NCI-H82 treated with DMSO at 0.1 percent for 48 hours (cell line): ENCODE results near the gene ABCA5.

ENCODE experiments used
- DNase-seq: peaks from one replicate; lab custom pipeline; 2025; ENCODE audit not compliant: unreplicated experiment; lab: John Stamatoyannopoulos, UW

The ABCA5 gene

DNA sequence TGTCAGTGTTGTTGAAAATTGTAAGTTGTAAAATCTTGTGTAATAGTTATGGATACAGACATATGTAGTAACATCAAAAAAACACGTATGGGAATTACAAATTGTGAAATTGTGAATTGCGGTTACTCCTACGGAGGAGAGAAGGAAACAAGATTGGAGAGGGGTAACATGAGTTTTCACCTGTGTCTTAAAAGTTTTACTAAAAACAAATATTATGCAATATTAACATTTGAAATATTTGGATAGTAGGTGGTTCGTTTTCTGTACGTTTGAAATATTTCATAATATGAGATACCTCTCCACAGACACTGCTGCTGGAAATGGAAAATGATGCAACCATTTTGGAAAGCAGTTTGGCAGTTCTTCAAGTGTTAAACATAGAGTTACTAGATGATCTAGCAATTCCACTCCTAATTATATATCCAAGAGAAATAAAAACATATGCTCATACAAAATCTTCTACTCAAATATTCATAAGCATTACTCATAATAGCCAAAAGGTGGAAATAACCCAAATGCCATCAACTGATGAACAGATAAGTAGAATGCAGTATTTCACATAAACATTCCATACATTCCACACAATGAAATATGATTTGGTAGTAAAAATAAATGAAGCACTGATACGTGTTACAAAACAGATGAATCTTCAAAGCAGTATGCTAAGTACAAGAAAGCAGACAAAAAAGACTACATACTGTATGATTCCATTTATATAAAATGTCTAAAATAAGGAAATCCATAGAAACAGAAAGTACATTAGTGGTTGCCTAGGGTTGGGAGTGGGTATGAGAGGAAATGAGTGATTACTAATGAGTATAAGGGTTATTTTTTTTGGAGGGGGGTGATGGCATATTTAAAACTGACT lies 57.6 kb downstream of the ABCA5 start:
- DNase-seq: no peak

DNA sequence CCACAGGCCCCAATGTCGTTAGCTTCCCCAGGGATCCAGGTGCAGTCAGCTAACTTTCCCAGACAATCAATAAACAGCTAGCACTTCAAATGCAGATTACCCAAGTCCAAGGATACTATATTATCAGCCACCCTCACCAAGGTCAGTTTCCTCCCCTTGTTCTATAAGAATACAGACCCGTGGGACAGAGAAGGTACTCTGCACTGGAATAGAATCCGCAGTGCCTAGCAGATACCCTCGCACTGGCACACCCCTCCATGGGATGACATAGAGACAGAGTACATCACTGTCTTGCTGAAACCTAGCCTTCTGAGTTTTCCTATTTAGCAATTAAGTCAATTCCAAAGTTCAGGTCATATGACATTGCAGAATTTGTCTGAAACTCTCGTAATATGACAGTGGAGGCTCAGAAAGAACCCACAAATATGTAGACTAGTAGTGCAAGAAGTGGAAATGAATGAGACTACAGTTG lies 58.4 kb downstream of the ABCA5 start:
- no peak for DNase-seq

DNA sequence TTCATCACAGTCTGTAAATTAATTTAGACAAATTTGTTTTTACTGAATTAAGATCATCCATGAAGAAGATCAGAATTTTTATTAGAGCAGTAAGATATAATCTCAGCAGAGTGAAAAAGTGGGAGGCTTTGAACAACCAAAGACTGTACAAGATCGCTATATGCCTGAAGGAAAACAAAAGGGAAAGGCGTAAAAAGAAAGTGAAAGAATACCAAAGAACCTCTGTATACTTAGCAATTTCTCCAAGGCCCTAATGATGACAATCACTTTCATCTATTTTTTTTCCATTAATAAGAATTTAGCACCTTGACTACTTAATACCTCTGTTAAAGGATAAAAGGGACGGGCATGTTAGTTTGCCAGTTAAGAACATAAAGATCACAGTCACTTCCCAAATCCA lies 59.7 kb downstream of the ABCA5 start:
- no peak for DNase-seq

DNA sequence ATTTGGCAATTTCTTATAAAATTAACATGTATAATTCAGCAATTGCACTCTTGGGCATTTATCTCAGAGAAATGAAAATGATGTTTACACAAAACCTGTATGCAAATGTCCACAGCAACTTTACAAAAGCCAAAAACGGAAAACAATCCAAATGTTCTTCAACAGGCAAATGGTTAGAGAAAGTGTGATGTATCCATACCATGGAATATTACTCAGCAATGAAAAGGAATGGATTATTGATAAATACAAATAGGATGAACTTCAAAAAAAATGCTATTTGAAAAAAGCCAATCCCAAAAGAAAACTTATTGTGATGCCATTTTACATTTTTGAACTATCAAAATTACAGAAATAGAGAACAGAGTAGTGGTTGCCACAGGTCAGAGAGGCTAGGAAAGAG lies 61.1 kb downstream of the ABCA5 start:
- DNase-seq: no peak

DNA sequence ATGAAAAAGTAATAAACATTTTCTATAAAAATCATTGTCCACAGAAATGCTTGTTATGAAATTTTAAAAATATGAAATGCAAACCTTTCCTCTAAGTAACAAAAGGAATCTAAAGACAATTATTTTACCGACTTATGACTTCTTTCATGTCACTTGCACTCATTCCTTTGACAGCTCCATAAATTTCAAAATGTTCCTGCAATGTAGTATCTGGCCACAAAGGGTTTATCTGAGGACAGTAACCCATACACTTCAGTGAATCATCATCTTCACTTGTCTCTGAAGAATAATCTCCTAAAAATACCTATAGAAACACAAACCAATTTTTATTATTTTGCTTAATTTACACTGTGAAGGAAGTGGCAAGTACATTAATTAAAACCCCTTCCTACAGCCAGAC lies 72.7 kb downstream of the ABCA5 start:
- DNase-seq: no peak

DNA sequence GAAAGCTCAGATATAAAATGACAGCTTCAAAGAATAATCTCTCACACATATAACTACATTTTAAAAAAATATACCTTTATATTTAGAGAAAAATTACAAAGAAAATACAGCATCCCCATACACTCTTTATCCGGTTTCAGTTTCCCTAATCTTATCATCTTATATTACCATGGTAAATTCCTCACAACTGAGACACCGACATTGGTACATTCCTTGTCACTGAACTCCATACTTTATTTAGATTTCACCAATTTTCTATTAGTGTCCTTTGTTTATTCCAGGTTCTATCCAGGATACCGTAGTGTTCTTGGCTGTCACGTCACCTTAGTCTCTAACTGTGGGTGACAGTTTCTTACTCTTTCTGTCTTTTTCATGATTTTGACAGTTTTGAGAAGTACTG lies 76.3 kb downstream of the ABCA5 start:
- DNase-seq: no peak

DNA sequence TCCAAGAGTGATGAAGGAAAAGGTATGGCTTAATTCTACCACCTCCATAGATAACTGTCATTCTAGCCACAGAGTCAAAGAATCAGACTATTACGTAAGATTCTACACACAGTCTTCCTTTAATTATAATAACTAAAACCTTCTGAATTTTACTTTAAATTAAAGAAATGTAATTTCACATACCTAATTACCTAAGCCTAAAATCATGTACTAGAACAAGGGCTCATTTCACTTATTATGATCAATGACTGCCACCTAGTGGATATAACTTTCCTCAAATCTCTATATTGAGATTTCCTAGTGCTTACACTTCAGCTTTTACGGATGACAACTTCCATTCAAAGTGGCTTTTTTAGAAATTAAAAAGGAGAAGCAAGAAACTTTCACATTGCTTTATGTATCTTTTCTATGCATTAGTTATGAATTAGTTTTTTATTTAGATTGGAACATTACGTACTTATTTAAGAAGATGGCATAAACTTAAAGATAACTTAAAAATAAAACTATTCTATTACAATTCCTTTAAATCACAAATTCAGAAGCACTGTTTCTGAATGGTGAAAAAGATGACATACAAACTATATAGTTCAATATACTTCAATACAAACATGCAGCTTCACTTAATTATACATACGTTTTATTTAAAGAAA lies 80.1 kb downstream of the ABCA5 start:
- peak; percentile 41 for DNase-seq

DNA sequence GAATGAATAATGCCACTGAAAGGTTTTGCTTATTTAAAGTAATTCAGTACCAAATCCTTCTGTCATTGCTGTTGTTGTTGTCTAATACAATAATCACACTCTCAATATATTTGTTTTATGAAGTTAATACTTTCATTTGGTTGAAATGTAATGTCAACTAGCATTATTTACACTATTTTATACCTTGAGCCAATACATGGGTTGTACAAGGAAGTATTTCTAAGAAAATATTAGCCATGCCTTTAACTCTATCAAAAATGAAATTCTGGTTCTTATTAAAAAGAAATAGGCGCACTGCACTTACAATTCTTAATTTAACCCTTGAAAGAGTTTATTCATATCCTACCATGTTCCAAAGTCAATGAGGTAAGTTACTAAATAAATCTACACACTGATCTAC lies 80.7 kb downstream of the ABCA5 start:
- no peak for DNase-seq

DNA sequence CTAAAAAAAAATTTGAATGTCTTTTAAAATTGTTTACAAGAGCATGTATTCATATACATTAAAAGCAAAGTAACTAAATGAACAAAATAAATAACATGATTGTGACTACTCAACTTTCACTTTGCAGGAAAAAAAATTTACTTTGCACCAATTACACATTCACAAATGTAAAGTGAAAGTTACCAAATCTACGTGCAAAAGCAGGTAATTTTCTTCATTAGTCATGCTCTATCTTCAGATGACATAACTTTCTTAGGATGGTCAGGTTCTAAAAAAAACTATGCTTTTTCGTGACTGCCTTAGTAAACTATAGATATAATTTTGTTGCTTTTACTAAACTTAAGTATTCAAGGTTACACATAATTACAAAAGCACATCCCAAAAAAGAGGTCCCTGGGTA lies 81.3 kb downstream of the ABCA5 start:
- no peak for DNase-seq

DNA sequence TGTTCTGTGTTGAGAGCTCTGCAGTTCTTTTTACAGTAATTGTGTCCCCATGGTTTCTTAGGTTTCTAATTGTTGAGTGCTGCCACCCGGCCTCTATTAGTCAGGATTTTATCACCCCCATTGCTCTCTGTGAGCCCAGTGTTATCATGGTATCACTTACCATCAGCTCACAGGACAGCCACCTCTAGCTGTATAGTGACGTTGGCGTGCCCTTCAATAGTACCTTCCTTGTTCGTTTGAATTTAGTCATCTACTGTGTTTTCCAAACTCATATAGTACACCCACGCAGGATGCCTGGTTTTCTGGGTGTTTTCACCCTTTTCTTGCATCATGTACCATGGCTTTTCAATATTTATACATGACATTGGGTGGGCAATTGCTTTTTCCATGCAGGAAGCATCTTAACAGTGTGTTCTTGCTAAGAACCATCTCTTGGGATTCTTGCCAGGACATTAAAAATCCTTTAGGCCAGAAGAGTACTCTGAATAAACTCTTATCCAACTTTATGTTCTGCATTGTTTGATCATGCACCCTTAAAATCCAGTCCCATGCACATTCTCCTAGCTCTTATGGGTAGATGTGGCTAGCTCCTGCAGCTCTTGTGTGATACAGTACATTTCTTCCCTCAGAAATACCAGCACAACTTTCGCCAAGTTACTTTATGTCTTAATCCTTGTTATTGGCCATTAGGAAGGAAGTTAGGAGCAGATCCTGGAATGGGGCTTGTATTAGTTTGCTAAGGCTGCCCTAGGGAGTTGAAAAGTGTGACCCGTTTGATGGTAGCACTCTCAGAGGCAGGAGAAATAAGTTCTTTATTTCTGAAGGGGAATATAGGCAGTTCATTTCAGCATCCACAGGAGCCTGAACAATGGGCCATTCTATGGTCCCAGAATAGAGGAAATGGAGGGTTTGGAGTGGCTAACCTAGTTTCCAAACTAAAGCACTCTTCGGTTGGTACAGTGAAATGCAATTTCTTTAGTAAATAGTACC lies 87.0 kb downstream of the ABCA5 start:
- no peak for DNase-seq

DNA sequence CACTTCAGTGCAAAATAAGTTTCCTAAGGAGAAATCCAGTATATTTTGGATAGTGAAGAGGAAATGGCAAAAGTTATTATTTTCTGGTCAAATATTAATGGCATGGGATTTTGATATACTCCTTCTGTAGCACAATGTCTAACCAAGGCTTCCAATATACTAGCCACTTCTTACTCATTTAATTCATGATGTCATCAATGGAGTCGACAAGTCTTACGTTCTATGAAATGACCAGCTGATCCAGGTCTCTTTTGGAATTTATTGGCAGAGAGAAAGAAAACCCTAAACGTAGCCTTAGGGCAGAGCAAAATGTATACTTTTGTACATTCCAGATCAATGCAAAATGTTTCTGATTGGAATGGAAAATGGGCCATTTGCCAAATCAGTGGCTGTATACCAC lies 90.0 kb downstream of the ABCA5 start:
- no peak for DNase-seq

DNA sequence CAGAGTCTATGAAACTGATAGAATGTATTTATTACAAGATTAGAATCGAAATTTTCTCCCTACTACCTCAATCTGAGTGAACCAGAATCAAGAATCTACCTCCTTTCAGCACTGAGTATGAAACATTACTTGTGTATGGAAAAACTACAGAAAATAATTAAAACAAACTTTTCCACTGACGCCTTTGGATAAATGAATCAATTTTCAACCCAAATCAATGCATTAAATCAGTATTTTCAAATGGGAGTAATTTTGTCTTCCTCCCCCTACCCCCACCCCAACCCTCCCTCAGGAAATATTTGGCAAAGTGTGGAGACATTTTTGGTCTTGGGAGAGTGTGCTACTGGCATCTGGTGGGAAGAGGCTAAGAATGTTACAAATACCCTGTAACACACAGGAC lies 90.5 kb downstream of the ABCA5 start:
- no peak for DNase-seq

DNA sequence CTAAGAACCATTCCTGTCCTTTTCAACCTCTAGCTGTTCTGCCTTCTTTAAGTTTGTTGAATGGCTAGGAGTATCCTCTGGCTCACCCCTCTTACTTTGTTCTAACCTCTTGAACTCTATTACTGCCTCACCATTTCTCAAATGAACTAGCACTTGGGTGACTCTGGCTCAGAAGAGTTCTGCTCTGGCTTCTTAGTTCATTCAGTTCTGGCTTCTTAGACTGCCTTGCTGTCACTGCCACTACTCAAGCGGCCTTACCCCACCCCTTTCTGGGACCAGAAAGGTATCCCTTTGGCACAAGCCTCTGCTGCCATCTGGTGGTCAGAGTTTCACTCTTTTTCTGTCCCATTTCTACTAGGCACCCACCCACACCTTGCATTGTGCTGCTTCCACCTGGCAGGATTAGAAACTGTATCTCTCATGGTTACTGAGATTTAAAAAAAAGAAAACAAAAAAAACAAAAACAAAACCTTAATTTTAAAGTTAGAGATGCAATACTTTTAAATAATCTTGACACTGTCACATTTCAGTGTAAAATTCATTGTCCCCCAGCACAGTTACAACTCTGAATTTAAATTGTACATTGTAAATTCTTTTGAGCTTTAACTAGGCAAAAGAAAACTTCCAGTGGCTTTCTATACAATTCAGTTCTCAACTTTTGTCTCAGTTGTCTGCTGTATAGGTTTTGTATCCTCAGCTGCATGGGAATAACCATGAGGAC lies 91.4 kb downstream of the ABCA5 start:
- peak; percentile 42 for DNase-seq

DNA sequence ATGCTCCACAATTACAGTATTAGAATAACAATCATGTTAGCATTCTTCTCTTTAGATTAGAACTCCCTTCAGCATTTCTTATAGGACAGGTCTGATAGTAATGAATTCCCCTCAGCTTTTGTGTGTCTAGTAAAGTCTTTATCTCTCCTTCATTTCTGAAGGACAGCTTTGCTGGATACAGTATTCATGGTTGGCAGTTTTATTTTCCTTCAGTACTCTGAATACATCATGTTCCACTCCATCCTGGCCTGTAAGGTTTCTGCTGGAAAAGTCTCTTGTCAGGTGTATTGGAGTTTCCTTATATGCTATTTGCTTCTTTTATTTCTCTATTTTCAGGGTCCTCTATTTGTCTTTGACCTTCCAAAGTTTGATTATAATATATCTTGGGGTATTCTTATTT lies 94.3 kb downstream of the ABCA5 start:
- no peak for DNase-seq

DNA sequence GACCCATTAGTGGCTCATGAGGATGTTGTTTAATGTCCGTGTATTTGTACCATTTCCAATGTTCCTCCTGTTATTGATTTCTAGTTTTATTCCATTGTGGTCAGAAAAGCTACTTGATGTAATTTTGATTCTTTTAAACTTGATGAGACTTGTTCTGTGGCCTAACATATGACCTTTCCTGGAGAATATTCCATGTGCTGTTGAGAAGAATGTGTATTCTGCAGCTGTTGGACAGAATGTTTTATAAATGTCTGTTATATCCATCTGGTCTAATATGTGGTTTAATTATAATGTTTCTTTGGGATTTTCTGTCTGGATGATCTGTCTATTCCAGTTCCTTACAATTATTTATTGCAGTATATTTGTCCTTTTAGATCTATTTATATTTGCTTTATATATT lies 95.4 kb downstream of the ABCA5 start:
- no peak for DNase-seq

DNA sequence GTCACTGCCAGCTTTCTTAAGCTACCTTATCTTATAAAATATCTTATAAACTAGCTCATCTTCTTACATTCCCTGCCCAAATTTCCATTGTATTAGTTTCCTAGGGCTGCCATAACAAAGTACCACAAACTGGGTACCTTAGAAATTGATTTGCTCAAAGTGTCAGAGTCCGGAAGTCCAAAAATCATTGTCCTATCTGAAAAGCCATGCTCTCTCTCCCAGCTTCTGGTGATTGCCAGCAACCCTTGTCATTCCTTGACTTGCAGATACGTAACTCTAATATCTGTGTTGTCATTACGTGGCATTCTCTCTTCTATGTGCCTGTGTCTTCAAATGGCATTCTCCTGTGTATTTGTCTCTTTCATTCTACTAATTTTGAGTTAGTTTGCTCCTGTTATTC lies 96.0 kb downstream of the ABCA5 start:
- no peak for DNase-seq

DNA sequence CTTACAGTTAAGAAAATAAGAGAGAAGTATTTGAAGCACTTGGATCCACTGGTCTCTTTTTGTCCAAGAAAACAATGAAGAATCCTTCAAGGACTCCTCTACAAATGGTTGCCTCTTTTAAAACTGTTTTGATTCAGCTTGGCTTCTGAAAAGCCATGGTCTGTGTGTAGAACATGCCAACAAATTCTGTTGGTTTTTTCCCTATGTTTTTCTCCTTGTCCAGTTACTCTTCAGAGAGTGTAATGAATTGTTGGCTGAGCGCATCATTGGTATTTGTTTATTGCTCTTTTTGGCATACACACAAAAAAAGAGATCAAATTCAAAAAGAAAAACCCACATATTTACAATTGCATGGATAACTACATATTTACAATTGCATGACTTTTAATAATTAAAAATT lies 98.4 kb downstream of the ABCA5 start, which contains the start of gene ABCA10:
ABCA10 (minus strand) TSS at position 249 of the 400 bp plus-strand sequence. CDS start 3,466 bp downstream, outside the sequence.
- DNase-seq: no peak

DNA sequence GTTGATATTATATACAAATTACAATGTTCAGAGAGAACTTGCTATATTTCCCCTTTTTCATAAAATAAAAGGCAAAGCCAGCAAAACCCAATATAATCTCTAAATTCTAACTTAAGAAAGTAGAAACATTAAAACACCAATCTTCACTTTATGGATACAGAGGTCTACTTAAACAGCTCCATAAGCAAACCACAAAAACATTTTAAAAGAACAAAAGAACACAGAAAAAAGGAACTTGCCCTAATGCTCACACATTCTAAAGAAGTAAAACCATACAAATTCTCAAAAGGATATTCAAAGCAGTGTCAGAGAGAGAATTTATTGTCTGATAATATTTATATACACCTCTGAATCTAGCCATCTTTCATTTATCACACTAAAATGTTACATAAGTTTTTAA lies 98.9 kb downstream of the ABCA5 start:
- no peak for DNase-seq

DNA sequence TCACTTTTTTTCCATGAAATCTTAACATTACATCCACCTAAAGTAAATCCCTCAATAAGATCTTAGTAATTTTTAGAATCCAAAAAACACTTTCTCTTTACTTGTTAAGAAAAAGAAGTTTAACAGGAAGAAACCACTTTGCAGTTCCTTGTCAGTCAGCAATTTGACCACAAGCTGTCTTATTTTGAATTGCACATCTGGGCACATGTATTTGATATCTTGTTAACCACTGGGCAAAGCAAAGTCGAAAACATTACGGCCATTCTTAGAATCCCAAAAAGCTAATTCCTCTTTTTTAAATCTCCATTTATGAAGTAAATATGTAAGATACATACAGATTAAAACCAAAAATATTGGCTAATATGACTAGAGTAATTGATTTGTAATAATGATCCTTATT lies 99.4 kb downstream of the ABCA5 start:
- DNase-seq: no peak

DNA sequence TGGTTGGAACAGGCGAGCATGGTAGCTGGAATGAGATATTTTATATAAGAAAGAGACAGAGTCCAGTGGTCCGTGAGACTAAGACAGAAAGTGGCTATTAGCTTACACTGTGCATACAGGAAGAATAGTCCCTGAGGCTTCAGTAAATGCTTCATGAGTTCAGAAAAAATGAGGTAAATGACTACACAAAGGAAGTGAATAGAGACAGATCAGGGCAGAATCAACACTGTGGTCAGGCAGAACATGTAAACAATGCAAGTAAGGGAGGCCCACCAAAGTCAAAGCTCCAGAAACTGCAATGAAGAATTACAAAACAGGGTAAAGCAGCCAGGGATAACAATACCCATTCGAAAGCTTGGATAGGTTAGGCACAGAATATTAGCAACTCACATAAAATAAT lies 103.1 kb downstream of the ABCA5 start:
- DNase-seq: no peak
